NCI-H446 treated with DMSO at 0.1 percent for 48 hours (cell line): Measurements from ENCODE around the gene BCOR.

Source experiments
- DNase-seq: peaks from one replicate; lab custom pipeline; 2025; lab: John Stamatoyannopoulos, UW

BCOR gene

DNA sequence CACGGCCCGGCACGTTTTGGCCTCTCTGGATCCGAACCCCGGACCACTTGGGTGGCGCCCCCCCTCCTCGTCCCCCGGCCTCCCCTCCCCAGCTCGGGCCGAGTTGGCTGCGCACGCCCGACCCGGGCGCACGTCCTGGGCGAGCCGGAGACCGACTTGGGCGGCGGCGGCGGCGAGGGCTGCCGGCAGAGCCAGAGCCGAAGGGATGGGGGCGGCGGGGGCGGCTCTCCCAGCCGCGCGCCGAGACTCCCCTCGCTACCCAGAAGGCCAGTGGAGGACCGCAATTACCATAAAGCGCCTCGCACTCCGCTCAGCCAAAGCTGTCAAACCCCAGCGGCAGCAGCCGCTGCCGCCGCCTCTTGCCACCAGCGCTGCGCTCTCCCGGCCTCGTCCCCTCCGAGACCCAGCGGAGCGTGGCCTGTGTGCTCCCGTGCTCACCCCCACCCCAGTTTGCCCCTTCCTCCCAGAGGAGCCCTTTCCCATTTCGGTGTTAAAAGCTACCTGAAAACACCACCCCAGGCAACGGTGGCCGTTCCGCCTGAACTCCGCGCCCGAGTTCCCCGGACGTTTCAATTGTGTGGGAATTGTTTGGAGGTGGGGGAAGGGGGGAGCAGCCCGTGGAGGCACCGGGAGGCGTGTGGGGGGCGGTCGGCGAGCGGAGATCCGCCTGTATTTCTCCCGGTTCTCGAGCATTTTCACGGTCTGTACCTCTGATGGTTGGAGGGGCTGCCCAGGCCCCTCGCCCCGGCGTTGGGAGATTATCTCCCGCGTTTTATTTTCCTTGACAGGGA lies 701 bp upstream of the BCOR start:
- peak; percentile 39 for DNase-seq

GRCh38 chrX:40097141-40097503 lies 636 bp downstream of the BCOR start:
- DNase-seq = no peak

DNA sequence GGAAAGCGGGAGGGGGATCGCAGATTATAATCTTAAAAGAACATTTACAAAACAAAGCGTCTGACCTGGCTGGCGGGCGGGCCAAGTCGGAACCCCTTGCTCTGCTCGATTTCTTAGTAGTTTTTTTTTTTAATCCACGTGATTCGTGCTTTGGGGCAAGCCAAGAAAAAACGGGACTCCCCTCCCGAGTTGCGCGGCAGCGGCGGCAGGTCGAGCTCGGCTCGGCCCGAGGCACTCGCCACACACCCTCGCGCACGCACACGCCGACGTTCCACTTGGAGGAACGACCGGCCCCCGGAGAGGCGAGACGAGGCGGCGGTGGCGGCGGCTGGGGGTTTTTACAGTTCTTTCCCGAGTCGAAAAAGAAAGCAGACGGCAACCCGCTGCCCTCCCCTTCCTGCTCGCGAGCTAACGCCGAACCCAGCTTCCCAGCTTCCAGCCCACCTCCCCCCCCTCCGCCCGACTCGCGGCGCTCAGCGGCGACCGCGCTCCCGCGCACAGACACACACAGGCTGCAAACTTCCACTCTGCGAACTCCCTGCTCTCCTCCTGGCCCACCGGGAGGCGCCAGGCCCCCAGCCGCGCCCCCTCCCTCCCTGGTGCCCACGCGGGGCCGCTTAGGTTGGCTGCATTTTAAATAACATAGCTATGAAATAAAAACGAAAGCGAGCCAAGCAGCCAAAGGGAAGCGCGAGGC lies 1.2 kb downstream of the BCOR start:
- no peak for DNase-seq

DNA sequence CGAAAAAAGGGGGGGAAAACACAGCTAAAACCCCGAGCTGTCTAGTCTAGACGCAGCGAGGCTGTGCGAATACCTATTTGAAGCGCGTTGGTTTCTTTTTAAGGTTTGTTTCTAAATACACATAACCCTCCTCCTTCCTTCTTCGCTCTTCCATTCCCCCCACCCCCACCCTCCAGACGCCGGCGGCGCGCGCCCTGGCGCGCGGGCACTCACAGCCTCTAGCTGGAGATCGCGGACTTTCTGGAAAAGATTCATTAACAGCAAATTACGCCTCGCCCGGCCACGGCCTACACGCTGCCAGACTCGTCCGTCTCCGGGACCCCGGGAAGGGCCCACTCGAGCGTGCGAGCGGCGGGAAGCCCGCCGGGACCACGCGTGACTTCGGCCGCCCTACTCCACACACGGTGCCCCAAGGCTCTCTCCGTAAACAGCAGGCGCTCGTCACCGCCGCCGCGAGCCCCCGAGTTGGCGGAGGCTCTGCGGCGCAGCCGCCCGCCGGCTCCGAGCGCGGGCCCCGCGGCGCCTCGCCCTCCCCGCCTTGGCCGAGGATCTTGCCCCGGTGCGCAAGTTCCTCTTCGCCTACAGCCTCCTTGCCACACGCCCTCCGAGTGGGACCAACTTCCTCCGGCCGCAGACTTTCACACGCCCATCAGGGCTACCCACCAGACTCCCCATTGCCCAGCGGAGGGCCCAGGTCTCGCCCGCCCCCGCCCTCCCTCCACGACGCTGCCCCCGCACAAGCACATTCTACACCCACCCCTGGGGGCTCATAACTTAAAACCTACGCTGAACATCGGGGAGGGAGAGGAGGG lies 2.0 kb downstream of the BCOR start:
- no peak for DNase-seq

DNA sequence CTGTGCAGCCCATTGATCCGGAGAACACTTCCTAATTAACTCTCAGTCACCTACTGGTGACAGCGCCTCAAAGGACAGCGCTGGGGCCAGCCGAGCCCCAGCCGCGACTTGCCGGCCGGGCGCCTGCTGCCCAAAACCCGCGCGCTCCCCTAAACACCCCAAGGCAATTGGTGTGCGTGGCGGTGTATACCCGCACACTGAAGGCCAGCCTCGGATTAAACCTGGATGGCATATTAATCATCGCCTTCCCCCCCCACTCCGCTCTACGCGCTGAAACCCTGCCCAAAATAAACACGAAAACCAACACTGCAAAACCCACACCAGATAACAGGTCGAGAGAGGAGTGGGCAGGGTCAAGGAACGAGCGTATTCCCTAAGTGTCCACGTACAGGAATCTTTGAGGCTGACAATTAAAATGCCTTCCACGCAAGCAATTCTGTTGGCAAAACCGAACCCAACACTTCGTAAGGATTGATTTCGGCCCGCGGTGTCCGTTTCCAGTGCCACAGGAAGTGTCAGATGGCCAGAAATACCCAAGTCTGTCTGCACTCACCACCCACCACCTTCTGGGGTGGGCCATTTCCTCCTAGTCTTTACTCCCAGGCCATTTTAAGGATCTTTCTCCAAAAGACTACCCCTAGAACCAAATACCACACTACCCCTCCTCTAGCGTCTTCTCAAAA lies 2.7 kb downstream of the BCOR start:
- no peak for DNase-seq

- DNase-seq = no peak
These were observed 3.5 kb downstream of the BCOR start for GRCh38 chrX:40094041-40094899.

DNA sequence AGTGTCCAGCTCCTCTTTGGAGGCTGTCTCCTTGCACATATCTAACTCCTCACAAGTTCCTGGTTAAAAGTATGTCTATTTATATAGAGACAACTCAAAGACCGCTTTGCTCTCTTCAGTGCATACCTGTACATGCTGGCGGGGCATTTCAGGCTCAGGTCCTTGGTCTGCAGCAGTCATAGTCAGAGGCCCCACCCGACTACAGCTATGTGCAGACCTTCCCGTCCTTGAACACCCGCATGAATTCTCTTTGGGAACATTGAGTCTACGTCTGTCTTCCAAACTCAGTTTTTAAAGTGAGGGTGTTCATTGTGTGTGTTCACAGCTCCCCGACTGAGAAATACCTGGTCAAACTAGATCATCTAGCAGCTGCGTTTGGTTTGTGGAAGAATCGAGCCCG lies 4.2 kb downstream of the BCOR start:
- no peak for DNase-seq

- no peak for DNase-seq
These were observed 4.8 kb downstream of the BCOR start for GRCh38 chrX:40092808-40093435.

- DNase-seq = no peak
These were observed 5.9 kb downstream of the BCOR start for GRCh38 chrX:40091691-40092421.

DNA sequence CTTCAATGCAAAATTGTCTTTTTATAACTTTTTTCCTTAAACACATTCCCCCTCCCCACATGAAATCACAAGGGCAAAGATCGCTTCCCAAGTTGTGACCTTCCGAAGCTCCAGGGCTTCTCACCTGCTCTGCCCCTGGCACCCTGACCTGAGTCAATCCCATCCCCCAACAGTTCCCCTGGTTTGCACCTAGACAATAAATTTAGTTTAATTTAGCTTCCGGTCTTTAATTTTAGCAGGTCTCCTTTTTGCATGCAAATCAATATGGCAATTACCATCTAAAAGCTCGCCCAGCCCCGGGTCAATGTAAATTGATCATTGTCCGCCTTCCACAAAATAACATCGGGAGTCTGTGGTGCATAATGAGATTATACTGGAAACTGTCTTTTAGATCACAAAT lies 6.8 kb downstream of the BCOR start:
- no peak for DNase-seq

GRCh38 chrX:40090050-40090804 lies 7.5 kb downstream of the BCOR start:
- DNase-seq = no peak

DNA sequence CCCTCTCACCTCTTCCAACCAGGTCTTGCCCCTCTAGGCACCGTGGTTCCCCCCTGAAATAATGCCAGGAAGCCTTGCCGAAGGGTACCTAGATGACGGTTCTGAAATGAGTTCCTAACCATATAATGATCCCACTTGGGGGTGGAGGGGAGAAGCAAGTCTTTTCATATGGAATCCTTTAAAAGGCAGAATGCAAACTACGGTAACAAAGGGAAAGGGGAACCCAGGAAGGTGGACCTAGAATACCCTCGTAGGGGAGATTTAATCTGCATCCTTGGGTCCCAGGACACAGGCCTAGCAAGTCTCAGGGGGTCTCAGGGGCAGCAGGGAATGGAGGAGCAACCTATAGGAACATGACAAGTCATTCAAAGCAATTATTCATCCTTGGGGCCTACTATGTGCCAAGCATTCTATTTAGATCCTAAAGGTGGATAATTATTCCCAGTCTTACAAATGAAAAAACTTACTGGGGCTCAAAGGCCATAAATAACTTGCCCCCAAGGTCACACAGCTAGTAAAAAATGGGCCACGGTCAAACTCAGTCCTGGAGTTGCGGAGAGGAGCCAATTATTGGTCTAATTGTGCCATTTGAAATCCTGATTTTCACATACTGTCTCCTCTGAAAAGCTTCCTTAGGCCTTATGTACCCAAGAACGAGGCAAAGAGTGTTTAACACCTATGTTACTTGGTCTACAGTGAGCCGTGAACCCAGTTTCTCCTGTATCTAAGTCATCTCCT lies 8.8 kb downstream of the BCOR start:
- no peak for DNase-seq

GRCh38 chrX:40088299-40088625 lies 9.5 kb downstream of the BCOR start:
- no peak for DNase-seq

GRCh38 chrX:40087425-40088298 lies 10.1 kb downstream of the BCOR start:
- no peak for DNase-seq

GRCh38 chrX:40086569-40087335 lies 11.0 kb downstream of the BCOR start:
- DNase-seq = no peak

GRCh38 chrX:40085714-40086113 lies 12.0 kb downstream of the BCOR start:
- no peak for DNase-seq

DNA sequence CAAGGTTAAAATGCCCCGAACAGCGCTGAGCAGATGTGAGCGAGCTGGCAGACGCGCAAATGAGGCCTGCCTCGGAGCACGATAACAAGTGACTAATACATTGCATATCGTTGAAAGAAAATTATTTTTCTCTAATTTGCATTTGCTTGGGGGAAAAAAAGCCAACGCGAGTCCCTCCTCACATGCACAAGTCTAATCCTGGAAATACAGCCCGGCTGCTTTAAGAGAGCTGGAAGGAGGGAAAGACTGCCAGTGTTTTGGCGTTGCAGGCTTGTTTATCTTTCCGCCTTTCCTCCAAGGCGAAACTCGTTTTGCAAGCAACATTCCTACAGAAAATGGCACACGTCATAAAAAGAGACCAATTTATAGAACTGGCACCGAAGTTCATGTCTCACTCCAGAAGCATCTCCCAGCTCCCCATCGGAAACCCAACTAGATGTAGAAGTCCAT lies 12.6 kb downstream of the BCOR start:
- DNase-seq = no peak
